ENCODE data around the gene ING1.
"Not testable (repeated sequence)": the region's sequence is repeated elsewhere in the genome, so short reads cannot be mapped to it uniquely, and the experiment has no call there.

Gene ING1

DNA sequence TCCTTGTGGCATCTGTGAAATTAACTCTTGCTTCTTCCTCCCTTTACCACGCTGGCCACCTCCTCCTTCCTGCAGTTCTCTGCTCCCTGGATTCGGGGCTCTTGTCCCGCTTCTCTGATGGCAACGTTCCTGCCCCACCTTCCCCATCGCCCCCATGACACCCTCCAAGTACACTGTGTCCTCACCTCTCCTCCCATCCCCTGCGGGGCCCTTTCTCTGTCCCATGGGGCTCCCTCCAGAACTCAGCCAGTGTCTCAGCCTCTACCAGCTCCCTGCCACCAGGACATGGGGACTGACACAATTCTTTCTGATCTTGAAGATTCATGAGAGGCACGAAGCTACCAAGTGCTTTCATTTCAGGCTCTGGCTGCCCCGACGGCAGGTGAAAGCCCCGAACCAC, 16.7 kb upstream of the ING1 start:
- no peak for DNase-seq

DNA sequence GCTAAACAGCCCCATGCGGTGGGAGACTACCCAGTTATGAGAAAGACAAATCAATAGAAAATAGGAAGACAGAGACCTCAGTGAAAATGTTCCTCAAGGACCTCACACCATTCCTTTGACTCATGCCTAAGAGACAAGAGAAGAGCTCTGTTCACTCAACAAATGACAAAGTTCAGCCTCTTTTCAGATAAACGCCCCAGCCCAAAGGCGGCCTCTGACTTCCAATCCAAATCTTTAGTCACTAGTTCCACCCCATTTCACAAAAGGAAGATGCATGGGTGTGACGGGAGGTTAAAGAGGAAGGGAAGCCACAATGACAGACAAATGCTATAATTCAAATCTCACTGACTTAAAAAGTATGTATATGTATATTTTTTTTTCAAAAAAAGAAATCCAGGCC, 15.7 kb upstream of the ING1 start:
- DNase-seq = no peak

DNA sequence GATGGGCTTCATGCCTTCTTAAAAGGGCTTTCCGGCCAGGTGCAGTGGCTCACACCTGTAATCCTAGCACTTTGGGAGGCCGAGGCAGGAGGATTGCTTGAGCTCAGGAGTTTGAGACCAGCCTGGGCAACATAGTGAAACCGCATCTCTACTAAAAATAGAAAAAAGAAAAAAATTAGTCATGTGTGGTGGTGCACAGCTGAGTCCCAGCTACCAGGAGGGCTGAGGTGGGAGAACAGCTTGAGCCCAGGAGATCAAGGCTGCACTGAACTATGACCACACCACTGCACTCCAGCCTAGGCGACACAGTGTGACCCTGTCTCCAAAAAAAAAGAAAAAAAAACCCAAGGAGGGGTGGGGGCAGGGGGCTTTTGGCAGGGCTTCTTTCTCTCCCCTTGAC, 14.8 kb upstream of the ING1 start:
- no peak for DNase-seq

DNA sequence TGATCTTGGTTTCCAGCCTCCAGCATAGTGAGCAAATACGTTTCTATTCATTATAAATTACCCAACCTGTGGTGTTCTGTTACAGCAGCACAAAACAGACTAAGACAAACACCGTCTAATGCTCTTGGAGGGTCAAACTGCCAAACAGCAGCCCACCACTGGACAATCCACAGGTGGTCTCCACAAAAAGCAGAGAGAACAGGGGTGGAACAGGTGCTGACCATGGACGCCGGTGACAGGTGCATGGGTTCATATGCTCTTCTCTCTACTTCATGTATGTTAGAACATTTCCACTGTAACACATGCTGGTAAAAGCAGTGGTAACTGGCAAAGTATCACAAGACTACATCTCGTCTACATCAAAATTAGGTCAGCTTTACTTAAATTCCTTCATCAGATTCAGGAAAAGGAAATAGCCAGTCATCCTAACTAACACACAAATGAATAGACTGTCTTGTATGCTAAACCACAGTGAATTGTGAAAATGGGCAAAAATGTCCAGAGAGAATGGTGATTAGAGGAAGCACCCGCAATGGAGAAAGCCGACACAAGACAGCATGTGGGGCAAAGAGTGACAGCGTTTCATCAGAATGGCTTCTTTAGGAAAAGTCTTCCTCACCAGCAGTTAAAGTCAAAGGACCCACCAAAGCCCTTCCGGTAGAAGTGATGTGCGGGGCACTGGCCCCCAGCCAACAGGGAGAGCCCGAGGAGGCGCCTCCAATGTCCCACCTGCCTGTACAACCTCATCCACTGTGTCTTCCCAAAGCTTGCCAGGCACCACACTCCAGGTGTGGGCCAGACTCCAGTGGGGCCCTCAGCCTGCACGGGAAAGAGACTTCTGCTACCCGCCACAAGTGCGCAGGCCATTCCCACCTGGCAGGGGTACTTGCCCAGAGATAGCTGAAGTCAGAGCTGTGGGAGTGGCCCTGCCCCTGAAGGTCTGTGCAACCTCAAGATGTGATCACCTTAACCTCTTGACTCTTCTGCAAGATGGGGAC, 14.1 kb upstream of the ING1 start:
- no peak for DNase-seq

DNA sequence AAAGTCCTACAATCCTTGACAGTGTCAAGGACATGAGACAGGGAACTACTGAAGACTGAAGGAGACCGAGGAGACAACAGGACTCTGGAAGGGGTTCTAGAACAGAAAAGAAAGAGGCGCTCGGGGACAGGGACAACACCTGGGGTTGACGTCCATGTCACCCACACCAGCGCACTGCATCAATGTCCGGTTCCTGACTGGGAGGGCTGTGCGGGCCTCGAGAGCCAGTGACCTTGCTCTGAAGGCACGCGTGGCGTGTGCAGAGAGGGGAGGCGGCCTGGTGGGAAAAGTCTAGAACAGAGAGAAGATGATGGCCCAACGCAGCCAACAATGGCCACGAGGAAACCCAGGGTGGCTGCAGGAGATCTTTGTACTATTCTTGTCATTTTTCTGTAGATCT, 13.3 kb upstream of the ING1 start:
- no peak for DNase-seq

DNA sequence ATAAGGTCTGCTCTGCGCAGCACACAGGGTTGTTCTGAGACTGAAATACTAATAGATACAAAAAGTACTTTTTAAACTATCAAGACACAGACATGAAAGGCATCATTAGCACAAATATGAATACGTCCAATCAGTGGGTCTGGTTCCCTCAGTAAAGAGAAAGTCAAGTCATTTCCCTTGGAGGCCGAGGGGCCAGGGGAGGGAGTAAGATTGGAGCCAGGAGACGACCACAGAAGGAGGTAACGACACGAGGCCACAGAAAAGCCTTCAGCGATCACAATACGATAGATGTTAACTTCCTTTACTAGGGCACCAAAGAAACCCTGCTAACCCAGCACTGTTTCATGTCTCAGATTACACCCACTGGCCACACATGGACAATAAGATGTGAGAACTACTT, 12.9 kb upstream of the ING1 start:
- no peak for DNase-seq

DNA sequence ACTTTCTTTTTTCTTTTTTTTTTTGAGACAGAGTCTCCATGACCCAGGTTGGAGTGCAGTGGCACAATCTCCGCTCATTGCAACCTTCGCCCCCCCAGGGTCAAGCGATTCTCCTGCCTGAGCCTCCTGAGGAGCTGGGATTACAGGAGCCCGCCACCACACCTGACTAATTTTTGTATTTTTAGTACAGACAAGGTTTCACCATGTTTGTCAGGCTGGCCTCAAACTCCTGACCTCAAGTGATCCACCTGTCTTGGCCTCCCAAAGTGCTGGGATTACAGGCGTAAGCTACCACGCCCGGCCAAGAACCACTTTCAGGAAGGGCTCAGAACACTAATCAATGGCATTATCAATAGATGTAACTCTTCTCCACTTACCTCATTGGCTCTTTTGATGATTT, 12.4 kb upstream of the ING1 start:
- not testable (repeated sequence) for DNase-seq

DNA sequence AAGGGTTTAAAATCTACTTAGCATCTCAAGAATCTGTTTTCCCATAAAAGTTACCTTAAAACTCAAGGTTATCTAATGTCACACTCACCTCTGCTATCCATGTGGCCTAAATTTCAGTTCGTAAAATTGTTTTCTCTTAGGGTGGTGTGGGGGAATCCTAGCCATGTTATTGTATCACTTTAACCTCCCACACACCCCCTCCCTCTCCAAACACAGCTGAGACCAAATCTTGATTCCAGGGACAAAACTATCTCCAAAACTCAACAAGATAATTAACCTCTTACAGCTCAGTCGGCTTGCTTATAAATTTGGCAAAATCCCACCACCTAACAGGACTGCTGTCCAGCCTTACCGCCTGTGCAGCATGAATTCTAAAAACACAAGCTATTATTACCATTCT, 11.4 kb upstream of the ING1 start:
- no peak for DNase-seq

DNA sequence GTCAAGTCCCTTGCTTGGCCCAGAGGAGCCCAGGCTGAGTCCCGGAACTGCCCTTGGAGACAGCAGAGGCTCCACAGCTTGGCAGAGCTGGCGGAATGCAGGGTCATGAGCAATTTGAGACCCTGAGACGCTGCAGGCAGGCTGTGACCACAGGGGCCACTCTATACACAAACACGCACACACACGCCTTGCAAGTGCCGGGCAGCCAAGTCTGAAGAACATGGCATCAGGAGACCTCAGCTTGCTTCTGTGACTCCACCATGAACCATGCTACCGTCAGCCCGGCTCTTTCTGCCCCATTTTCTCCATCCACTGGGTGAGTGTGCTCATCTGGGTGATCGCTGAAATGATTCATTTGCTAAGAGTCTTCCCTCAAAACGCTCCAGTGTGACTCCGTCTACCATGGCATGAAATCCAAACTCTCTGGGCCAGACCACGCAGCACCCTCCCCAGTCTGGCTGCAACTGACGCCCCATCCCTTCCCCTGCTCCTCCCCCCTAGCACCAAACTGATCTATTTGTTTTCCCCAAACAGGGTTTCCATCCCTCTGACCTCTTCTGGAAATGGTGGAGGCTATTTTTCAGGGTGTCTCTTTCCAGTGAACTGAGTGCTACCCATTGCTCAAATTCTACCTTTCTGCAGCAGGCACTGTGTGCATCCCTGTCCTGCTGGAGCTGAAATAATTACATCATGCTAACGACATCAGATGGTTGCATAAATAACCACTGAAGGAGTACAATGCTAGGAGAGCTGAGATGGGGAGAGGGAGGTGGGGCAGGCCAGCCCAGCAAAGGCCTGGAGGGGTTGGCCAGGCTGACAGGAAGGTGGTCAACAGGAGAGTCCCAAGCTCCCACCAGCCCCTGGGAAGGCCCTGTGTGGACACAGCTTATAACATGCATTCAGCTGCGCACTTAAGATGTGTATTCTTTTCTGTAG, 10.6 kb upstream of the ING1 start:
- DNase-seq = no peak

DNA sequence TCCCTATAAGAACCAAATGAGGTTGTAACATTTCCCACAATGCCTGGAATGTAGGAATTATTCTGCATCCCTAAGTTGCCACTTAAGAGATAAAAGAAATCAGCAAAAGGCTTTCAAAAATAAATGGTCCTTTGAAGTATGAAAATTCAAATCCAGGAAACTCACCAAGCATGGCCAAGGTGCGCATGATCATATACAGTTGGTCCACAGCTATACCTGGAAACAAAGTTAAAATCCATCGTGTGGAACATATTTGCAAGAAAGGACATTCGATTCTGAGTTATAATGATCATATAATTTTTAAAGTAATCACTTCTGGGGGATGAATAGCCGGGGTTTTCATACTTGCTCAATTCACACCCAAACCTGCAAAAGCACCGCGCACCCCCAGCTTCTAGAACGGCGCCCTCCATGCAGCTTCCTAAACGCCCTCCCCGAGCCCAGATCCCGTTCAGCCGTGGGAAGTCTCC, 8.1 kb upstream of the ING1 start:
- DNase-seq = peak; percentile 18

DNA sequence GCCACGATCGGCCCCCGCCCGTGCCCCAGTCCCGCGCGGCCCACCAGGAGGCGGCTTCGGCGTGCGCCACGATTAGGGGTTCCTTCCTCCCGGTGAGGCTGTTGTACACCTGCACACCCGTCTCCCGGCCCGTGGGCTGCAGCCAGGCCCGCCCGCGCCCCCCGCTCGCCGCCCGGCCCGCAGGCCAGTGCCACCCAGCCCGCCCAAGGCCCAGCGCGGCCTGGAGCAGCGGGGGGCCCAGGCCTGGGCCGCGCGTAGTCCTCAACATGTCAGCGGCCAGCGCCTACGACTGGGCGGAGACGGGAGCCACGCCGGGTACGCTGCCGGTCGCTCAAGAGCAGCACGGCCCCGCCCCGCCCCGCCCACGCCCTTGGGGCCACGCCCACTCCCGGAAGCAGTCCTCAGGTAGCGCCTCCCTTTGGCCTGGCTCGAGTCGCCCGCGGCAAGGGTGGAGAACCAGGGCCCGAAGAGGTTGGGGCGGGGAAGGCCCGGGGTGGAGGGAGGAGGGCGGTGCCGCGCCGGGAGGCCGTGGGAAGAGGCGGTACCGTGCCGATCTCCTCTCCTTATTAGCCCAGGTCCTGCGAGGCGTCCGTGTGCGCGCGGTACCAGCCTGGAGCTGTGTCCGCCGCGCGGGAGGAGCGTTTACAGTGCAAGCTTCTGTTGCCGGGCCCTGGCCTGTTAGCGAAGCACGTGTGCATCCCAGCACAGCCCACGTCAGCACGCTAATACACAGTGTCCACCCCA, 7.5 kb upstream of the ING1 start, which contains the start of gene CARS2:
TSS of gene CARS2 (minus strand) at position 291 of the 744 bp plus-strand sequence. CDS start at position 268, 23 bp downstream.
- DNase-seq = peak; percentile 99

DNA sequence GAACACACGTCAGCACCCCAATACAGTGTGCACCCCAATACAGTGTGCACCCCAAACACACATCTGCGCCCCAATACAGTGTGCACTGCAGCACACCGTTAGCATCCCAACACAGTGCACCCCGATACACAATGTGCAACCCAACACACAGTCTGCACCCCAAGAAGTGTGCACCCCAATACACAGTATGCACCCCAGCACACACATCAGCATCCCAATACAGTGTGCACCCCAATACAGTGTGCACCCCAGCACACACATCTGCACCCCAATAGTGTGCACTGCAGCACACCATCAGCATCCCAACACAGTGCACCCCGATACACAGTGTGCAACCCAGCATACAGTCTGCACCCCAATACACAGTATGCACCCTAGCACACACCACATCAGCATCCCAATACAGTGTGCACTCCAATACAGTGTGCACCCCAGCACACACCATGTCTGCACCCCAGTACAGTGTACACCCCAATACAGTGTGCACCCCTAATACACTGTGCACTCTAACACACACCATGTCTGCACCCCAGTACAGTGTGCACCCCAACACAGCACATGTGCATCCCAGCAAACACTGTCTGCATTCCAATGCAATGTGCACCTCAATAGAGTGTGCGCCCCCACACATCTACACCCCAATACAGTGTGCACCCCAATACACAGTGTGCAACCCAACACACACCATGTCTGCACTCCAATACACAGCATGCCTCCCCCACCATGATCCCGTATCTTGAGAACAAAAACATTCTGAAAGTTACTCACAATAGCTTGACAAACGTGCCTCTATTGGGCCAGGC, 6.7 kb upstream of the ING1 start:
- DNase-seq = no peak

DNA sequence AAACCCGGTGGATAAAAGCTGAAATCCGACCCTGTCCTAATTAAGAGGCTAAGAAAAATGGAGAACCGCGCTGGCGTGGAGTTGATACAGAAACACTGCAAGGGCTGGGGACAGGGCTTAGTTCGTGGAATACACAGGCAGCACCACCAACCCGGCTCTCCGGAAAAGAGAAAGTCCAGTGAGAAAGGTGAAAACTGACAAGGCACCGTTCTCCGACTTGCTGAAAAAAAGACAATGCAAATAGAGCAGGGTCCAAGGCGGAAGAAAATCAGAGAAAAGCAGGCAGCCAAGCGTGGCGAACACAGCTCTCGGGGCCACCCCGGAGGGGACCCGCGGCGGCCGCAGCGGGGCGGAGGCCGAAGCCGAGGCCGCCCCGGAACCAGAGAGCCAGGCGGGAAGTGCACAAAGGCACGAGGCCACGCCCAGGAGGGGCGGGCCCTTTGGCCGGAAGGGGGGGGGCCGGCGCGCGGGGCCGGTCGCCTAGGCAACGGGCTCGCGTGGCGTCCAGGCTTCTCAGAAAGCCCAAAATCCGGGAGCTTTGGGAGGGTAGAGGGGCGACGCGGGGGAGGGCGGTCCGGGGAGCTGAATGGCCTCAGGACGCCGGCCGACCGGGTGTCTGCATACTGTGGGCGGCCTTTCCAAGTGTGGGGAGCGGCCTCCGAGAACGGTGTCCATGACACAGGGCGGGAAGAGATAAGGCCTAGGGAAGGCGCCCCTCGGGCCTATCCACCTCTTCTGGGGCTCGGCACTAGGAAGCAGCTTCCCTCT, 1.2 kb upstream of the ING1 start:
- peak; percentile 92 for DNase-seq

DNA sequence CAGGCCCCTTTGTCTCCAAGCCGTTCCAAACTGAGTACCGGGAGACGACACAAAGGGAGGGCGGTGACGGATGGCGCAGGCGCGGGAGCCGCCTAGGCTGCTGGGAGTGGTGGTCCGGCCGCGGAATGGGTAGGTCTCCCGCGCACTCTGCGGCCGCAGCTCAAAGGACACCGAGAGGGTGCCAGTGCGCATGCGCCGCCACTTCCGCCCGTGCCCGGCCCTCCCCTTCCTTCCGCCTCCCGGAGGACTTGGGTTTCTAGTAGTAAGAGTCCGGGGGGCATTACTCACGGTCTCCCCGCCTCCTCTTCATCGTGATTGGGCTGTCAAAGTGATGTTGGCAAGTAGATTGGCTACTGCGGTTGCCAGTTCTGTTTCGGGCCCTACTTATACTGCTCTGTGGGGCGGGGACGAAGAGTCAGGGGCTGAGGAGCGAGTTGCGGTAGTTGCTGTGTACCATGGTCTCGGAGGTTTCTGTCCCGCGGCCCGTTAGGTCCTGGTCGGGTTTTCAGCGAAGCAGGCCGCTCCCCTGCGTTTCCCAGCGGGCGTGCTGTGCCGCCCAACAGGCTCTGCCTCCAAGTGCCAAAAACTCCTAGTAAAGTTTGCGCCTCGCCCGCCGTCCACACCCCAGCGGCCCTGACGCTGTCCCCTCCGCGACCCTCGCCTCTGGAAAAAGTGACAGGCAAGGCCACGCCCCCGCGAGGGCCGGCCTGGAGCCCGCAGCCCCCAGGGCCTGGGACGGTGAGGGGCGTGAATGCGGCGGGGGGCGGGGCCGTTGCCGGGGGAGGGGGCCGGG, 455 bp upstream of the ING1 start:
- peak; percentile 100 for DNase-seq

DNA sequence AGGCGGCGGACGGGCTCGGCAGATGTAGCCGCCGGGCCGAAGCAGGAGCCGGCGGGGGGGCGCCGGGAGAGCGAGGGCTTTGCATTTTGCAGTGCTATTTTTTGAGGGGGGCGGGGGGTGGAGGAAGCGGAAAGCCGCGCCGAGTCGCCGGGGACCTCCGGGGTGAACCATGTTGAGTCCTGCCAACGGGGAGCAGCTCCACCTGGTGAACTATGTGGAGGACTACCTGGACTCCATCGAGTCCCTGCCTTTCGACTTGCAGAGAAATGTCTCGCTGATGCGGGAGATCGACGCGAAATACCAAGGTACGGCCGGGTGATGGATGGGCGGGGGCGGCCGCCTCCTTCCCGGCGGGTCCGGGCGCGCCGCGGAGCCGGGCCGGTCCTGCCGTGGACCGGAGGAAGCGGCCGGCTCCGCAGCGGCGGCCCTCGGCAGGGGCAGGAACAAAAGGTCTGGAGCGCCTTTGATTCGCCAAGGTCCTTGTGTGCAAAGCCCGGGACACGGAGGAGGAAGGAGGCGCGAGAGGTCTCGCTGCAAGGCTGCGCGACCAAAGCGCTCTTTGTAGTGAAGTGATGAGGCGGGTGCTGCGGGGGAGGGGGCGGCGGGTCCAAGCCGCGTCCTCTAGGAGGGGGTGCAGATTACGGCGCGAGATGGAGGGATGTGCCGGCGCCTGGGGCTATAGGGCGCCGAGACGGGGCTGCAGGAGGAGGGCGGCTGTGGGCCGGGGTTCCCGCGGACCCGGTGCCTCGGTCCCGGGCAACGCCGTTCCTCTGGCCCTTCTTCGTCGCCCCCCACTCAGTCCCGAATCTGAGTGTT, 689 bp downstream of the ING1 start:
- peak; percentile 66 for DNase-seq

DNA sequence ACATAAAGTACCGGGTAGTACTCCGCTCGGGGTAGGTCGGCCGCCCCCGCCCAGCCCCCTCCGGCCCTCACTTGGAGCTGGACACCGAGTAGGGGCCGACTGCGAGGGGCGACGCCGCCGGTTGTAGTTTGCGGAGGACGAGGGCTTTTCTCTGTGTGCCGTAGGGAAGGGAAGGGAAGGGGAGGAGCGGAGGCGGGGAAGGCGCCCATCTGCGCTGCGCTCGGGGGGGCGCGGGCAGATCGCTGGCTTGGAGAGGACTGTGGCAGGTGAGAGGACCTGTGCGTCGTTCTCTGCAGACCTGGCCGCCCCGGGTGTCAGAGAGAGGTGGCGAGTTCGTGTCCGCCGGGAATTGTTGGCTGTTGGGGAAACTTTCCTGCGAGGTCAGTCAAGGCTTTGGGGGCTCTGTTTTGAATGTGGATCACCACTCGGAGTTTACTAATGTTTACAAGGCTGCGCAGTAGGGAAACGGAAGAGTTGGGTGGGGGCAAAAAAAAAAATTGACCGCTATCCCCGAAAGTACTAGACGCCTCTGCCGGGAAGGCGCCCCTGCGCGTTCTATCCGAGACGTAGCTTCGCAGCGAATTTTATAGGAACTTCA, 1.4 kb downstream of the ING1 start:
- DNase-seq = peak; percentile 54

DNA sequence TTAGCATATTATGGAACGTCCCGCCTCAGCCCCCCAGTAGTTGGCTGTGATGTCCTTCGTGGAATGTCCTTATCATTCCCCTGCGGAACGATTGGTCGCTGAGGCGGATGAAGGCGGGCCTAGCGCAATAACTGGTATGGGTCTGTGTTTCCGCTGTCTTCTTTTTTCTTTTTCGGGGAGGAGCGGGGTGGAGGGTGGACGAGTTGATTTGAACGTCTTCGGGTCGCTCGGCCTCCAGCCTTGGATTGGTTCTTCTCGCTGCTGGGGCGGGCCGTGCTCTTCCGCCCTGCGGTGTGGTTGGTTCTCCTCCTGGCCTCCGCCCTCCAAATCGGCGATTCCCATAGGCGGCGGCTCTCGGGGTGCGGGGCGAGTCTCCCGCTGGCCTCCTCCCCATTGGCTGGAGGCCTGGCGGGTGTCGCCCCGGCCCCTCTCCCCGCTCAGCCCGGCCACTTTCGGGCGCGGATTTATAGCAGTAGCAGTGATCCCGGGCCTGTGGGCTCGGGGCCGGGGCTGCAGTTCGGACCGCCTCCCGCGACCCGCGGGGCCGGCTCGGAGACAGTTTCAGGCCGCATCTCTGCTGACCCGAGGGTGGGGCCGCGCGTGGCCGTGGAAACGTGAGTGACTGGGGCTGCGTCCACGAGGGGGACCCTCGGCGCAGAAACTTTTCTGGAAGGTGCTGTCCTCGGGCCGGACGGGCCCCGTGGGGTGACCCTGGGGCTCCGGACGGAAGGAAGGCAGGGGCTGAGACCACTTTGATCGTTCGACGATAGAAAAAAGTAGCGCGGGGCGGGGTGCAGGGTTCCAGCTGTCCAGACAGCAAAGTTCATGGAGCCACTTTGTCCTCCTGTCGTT, 2.1 kb downstream of the ING1 start:
- peak; percentile 99 for DNase-seq

DNA sequence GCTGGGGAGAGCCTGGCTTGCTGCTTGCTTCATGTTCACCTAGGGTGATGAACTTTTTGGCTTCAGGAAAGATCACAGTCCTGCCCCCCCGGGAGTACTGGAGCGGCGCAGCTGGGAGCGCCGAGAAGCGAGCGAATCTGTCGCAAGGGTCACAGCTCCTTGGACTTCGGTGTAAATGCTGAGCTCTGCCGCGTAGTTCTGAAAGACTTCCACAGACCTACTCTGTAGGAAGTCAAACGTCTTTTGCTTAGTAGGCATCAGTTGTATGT, 2.7 kb downstream of the ING1 start:
- peak; percentile 23 for DNase-seq

All from activated CD4-positive, alpha-beta T cell treated with anti-CD3 and anti-CD28 coated beads, Interleukin-2, Interleukin-6, amounts not matched to agents 100 ng/mL and 50 ng/mL, durations not matched to agents 16 hours and 8 hours (primary cell).